Right lobe of liver (tissue), 6 donors: Measurements from ENCODE around the gene KLHL17. TPM values are rescaled to one million over a fixed set of nuclear protein-coding genes. Genes with fewer than 3 reads are reported as not detected.

ENCODE experiments used
- ATAC-seq, 4 donors: fragments of 200-7000 bp; cut with Tn5 transposase; one replicate each; pipeline ENCODE4 v1.9.1; 2020; ENCODE audit warnings: mild to moderate bottlenecking in 4 of 4, moderate library complexity in 4 of 4
- DNase-seq, 3 donors: peaks; one replicate each; pipeline ENCODE4 v3.0.0-alpha.2; 2020
- H3K27ac ChIP-seq, 3 donors: fragments of 200-600 bp; one replicate each; pipeline ENCODE4 v1.8.0; 2022
- H3K27me3 ChIP-seq, 2 donors: fragments of 200-600 bp; one replicate each; pipeline ENCODE4 v1.8.0; 2022
- H3K36me3 ChIP-seq, 4 donors: fragments of 200-600 bp; sonication (generic) in 1 of 4; one replicate each; pipeline versions ENCODE4 v1.5.1 to v1.8.0; 2017 to 2022; ENCODE audit warnings: control low read depth in 1 of 4
- H3K4me1 ChIP-seq, 4 donors: fragments of 200-600 bp; sonication (generic) in 1 of 4; one replicate each; pipeline versions ENCODE4 v1.5.1 to v1.8.0; 2017 to 2022; ENCODE audit warnings: control low read depth in 1 of 4
- H3K4me3 ChIP-seq, 3 donors: fragments of 200-600 bp; one replicate each; pipeline ENCODE4 v1.8.0; 2022
- H3K9me3 ChIP-seq, 4 donors: fragments of 200-600 bp; sonication (generic) in 1 of 4; one replicate each; pipeline versions ENCODE4 v1.5.1 to v1.8.0; 2017 to 2022; ENCODE audit warnings: control low read depth in 1 of 4
- POLR2A ChIP-seq: fragments of 450-650 bp; IDR thresholded peaks from one replicate; pipeline ENCODE4 v1.6.1; 2017; ENCODE audit warnings: antibody characterized with exemption, mild to moderate bottlenecking
- WGBS: methylation state at CpG from one replicate; pipeline ENCODE4 v1.1.6; 2018; ENCODE audit warnings: low coverage, low lambda C conversion rate; ENCODE audit not compliant: insufficient coverage; ENCODE audit errors: missing lambda C conversion rate; 5-methylcytosine and 5-hydroxymethylcytosine counted together
- intact Hi-C, 2 donors: fragments of 100-400 bp; cut with DNase I; formaldehyde crosslinking; loops; one replicate each; pipeline versions ENCODE4 v1.11.2 to v1.14.1; 2022
- total RNA-seq, 6 experiments: library from RNA; depleted of rRNA in 2 of 6; stranded (reverse); fragments of >200 nt in 2 of 6; fragmentation: NEBNext Ultra II Directional in 3 of 6; extraction: Animal tissue kit (Norgen Biotek cat#: 25700) in 3 of 6; gene quantifications; one replicate each; pipeline versions ENCODE4 v1.1.0 to v1.2.4, GENCODE V29; 2016 to 2023
- TF ChIP-seq, protein P1 (sequence below), 4 donors: fragments of 200-600 bp in 3 of 4; fragments of 450-650 bp in 1 of 4; IDR thresholded peaks; one replicate each; pipeline versions ENCODE4 v1.5.1 to v1.8.0; 2016 to 2022; ENCODE audit warnings: antibody characterized with exemption in 4 of 4, mild to moderate bottlenecking in 2 of 4
- donor health status: DM: no; HTN: yes; CAD: no.
- donor health status: DM: no; HTN: no; CAD: no.
- donor health status: DM: no; HTN: no; CAD: no.
- donor health status: DM: no; HTN: yes; CAD: no.
- donor health status: DM: no; HTN: yes; CAD: no.

KLHL17 gene
- total RNA-seq, 6 experiments from 2014 or later: 1.9 to 6.7 (median 4.3) TPM

DNA sequence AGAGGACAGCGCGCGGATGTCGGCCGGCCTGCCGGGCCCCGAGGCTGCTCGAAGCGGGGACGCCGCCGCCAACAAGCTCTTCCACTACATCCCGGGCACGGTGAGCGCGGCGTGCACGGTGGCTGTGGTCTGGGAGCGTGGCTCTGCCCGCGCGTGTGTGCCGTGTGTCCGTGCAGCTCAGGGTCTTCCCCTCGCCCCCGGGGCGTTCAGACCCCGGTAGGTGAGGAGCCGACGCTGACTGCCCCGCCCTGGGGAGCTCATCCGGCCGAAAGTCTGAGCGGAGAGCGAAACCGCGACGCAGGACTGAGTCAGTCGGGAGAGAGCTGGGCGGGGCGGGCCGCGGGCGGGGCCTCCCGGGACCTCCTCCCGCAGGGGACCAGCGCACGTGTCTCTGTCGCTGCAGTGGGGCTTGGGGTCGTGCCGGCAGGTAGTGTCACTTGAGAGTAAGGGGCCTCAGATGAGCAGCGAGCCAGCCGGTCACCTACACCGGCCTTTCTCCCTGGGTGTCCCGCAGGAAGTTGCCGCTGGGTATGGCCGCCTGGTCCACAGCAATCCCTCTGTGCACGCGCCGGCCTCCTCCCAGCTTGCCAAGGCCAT lies 6.4 kb downstream of the KLHL17 start:
- WGBS: 0% methylated on average over 25 of the region's 60 CpGs
- H3K27ac ChIP-seq: peak overlapping the region; percentile 43 to 83 (median 52)
- intact Hi-C loops: no loop called here
- peak; percentile 49 for TF ChIP-seq POLR2A
- TF ChIP-seq, protein P1, sequence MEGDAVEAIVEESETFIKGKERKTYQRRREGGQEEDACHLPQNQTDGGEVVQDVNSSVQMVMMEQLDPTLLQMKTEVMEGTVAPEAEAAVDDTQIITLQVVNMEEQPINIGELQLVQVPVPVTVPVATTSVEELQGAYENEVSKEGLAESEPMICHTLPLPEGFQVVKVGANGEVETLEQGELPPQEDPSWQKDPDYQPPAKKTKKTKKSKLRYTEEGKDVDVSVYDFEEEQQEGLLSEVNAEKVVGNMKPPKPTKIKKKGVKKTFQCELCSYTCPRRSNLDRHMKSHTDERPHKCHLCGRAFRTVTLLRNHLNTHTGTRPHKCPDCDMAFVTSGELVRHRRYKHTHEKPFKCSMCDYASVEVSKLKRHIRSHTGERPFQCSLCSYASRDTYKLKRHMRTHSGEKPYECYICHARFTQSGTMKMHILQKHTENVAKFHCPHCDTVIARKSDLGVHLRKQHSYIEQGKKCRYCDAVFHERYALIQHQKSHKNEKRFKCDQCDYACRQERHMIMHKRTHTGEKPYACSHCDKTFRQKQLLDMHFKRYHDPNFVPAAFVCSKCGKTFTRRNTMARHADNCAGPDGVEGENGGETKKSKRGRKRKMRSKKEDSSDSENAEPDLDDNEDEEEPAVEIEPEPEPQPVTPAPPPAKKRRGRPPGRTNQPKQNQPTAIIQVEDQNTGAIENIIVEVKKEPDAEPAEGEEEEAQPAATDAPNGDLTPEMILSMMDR (IDR thresholded peaks at IDR 0.05): no peak
- no peaks in the 10 kb centered on the region for H3K36me3 ChIP-seq
- peak; percentile 76 to 88 (median 76) for DNase-seq
- H3K27me3 ChIP-seq: peaks cover 0 to 12% of the 10 kb centered on the region in 2 donors
- H3K9me3 ChIP-seq: no peaks in the 10 kb centered on the region
- H3K4me3 ChIP-seq: peak overlapping the region; percentile 48 to 63 (median 57)
- ATAC-seq: peak; percentile 82 to 88 (median 83)
- peaks cover 0 to 8% (median 2%) of the 10 kb centered on the region in 4 donors for H3K4me1 ChIP-seq

DNA sequence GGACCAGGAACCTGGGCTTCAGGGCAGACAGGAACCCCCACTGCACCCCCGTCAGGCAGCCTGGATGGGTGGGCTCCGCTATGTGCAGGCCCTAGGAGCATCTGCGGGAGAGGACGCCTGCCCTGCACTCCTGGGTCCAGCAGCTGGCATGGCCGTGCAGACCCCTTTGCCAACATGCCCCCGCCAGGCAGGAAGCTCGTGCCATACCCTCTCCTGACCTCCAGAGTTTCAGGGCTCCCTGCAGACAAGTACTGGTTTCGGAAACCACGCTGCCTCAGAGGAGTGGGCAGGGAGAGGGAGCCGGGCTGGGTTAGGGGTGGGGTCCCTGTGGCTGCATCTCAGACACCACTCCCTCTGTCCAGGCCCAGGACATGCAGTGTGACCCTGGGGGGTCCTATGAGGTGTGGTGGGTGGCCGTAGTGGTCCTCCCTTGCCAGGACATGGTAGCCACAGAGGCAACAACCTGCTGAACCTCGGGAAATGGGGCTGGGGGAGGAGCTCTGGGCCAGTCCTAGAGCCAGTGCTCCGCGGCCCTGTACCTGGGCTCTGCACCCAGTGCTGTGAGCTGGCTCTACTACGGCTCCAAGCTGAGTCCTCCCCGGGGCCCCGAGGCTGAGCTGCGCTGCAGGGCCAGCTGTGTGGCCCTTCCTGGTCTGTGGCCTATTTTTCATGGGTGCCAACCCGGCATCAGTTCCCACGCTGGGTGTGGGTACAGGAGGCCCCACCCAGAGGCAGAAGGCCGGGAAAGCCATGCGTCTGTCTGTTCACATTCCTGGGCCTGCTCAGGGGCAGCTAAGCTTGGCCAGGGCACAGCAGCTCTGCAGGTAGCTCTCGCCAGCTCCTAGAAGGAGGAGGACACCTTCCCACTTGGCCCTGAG lies 7.3 kb downstream of the KLHL17 start:
- DNase-seq (peak in 1 of 3 donors; percentile 18), ATAC-seq (no peak)
- no peak for TF ChIP-seq POLR2A
- TF ChIP-seq, protein P1 (IDR thresholded peaks at IDR 0.05): no peak
- H3K27ac ChIP-seq: no peak overlapping the region
- no peak overlapping the region for H3K4me3 ChIP-seq
- WGBS: no CpG with 5 or more reads among the region's 23 CpGs
- no peaks in the 10 kb centered on the region for H3K9me3 ChIP-seq
- intact Hi-C loops: no loop called here
- peaks cover 0 to 8% (median 2%) of the 10 kb centered on the region in 4 donors for H3K4me1 ChIP-seq
- H3K27me3 ChIP-seq: peaks cover 0 to 12% of the 10 kb centered on the region in 2 donors
- no peaks in the 10 kb centered on the region for H3K36me3 ChIP-seq

- TF ChIP-seq, protein P1 (IDR thresholded peaks at IDR 0.05): no peak
- WGBS: 67% methylated on average over 14 of the region's 15 CpGs
- Histone ChIP-seq H3K4me1 (peaks cover 0 to 8% (median 2%) of the 10 kb centered on the region in 4 donors), H3K27ac (no peak overlapping the region), H3K36me3 (no peaks in the 10 kb centered on the region), H3K27me3 (peaks cover 0 to 12% of the 10 kb centered on the region in 2 donors), H3K4me3 (no peak overlapping the region), H3K9me3 (no peaks in the 10 kb centered on the region)
- intact Hi-C loops: no loop called here
- ATAC-seq (no peak), DNase-seq (no peak)
Observed at GRCh38 chr1:969260-969855, 9.0 kb downstream of the KLHL17 start.

DNA sequence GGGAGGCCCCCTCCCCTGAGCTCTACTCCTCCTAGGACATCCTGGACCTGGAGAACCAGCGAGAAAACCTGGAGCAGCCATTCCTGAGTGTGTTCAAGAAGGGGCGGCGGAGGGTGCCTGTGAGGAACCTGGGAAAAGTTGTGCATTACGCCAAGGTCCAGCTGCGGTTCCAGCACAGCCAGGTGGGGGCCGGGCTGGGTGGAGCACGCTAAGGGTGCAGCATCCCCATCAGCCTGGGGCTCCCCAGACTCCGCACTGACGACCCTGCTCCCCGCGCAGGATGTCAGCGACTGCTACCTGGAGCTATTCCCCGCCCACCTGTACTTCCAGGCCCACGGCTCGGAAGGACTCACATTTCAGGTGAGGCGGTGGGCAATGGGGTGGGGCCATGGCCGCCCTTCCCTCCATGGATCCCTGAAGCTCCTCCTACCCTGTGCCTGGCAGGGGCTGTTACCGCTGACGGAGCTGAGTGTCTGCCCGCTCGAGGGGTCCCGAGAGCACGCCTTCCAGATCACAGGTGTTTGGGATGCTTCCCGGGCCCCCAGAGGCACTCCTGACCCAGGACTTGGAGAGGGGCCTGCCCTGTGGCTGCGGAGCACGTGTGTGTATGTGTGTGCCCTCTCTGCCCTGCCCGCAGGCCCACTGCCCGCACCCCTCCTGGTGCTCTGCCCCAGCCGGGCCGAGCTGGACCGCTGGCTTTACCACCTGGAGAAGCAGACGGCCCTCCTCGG lies 10.0 kb downstream of the KLHL17 start:
- Histone ChIP-seq H3K36me3 (no peaks in the 10 kb centered on the region), H3K4me1 (peaks cover 0 to 8% (median 2%) of the 10 kb centered on the region in 4 donors), H3K9me3 (no peaks in the 10 kb centered on the region), H3K27me3 (peaks cover 0 to 12% of the 10 kb centered on the region in 2 donors), H3K4me3 (no peak overlapping the region), H3K27ac (no peak overlapping the region)
- no peak for TF ChIP-seq POLR2A
- TF ChIP-seq, protein P1 (IDR thresholded peaks at IDR 0.05): no peak
- no peak for ATAC-seq
- 20% methylated on average over 3 of the region's 33 CpGs for WGBS
- DNase-seq: no peak
- intact Hi-C loops: no loop called here
